Hepatocyte (in vitro differentiated cells): ENCODE measurements around the gene CTDNEP1. TPM values are rescaled to one million over a fixed set of nuclear protein-coding genes. Genes with fewer than 3 reads are reported as not detected.

Source experiments
- DNase-seq: peaks from one replicate; pipeline ENCODE4 v3.0.0-alpha.2; 2016; ENCODE audit warnings: low spot score
- H2AFZ ChIP-seq: fragments of 200-600 bp; sonication (generic); 2 replicates; pipeline ENCODE4 v1.6.0; 2016; ENCODE audit warnings: antibody characterized with exemption, mild to moderate bottlenecking
- H3K27ac ChIP-seq: fragments of 200-600 bp; sonication (generic); 2 replicates; pipeline ENCODE4 v1.5.1; 2016; ENCODE audit warnings: mild to moderate bottlenecking
- H3K27me3 ChIP-seq: fragments of 200-600 bp; sonication (generic); 2 replicates; pipeline ENCODE4 v1.6.1; 2016
- H3K36me3 ChIP-seq: fragments of 200-600 bp; sonication (generic); replicated peaks from 2 replicates; pipeline ENCODE4 v1.5.1; 2016; ENCODE audit warnings: low read depth; ENCODE audit not compliant: insufficient read depth
- H3K4me1 ChIP-seq: fragments of 200-600 bp; sonication (generic); 2 replicates; pipeline ENCODE4 v1.5.1; 2016; ENCODE audit warnings: mild to moderate bottlenecking, moderate library complexity; ENCODE audit not compliant: insufficient read depth
- H3K4me2 ChIP-seq: fragments of 200-600 bp; sonication (generic); 2 replicates; pipeline ENCODE4 v1.6.0; 2016
- H3K4me3 ChIP-seq: fragments of 200-600 bp; sonication (generic); 2 replicates; pipeline ENCODE4 v1.5.1; 2016; ENCODE audit warnings: mild to moderate bottlenecking
- H3K79me2 ChIP-seq: fragments of 200-600 bp; sonication (generic); 2 replicates; pipeline ENCODE4 v1.6.0; 2017; ENCODE audit warnings: mild to moderate bottlenecking
- H3K9me2 ChIP-seq: fragments of 200-600 bp; sonication (generic); replicated peaks from 2 replicates; pipeline ENCODE4 v1.6.0; 2017; ENCODE audit warnings: mild to moderate bottlenecking; ENCODE audit not compliant: insufficient read depth
- H3K9me3 ChIP-seq: fragments of 200-600 bp; sonication (generic); 2 replicates; pipeline ENCODE4 v1.5.1; 2016; ENCODE audit warnings: low read depth, mild to moderate bottlenecking
- H4K20me1 ChIP-seq: fragments of 200-600 bp; sonication (generic); 2 replicates; pipeline ENCODE4 v1.6.0; 2016; ENCODE audit warnings: mild to moderate bottlenecking; ENCODE audit not compliant: insufficient read depth, poor library complexity, severe bottlenecking
- CTCF ChIP-seq: fragments of 200-600 bp; sonication (generic); IDR thresholded peaks from 2 replicates; pipeline ENCODE4 v1.5.1; 2016; ENCODE audit warnings: antibody characterized with exemption, mild to moderate bottlenecking; ENCODE audit not compliant: poor library complexity
- EZH2 ChIP-seq: fragments of 200-600 bp; sonication (generic); IDR thresholded peaks from 2 replicates; pipeline ENCODE4 v1.6.1; 2016; ENCODE audit warnings: antibody characterized with exemption, mild to moderate bottlenecking, borderline replicate concordance
- EZH2phosphoT487 ChIP-seq: fragments of 200-600 bp; sonication (generic); IDR thresholded peaks from one replicate; pipeline ENCODE4 v1.6.1; 2018; ENCODE audit warnings: antibody characterized with exemption, mild to moderate bottlenecking, low read depth, moderate library complexity; ENCODE audit not compliant: unreplicated experiment, severe bottlenecking
- WGBS: methylation state at CpG from one replicate; pipeline ENCODE4 v1.1.6; 2016; ENCODE audit warnings: low lambda C conversion rate; ENCODE audit errors: missing lambda C conversion rate; 5-methylcytosine and 5-hydroxymethylcytosine counted together
- polyA plus RNA-seq: library from polyadenylated mRNA; unstranded; fragments of >200 nt; fragmentation: Nextera tagmentation; extraction: Ambion mirVana; gene quantifications from 2 replicates; pipeline ENCODE4 v1.2.1, GENCODE V29; 2016
- total RNA-seq: library from RNA; depleted of rRNA; stranded (reverse); fragments of >200 nt; gene quantifications from 2 replicates; pipeline ENCODE4 v1.2.3, GENCODE V29; 2014

Gene CTDNEP1
- total and polyA plus RNA-seq, 2 experiments from 2014 or later = 44.6 to 86.9 TPM

DNA sequence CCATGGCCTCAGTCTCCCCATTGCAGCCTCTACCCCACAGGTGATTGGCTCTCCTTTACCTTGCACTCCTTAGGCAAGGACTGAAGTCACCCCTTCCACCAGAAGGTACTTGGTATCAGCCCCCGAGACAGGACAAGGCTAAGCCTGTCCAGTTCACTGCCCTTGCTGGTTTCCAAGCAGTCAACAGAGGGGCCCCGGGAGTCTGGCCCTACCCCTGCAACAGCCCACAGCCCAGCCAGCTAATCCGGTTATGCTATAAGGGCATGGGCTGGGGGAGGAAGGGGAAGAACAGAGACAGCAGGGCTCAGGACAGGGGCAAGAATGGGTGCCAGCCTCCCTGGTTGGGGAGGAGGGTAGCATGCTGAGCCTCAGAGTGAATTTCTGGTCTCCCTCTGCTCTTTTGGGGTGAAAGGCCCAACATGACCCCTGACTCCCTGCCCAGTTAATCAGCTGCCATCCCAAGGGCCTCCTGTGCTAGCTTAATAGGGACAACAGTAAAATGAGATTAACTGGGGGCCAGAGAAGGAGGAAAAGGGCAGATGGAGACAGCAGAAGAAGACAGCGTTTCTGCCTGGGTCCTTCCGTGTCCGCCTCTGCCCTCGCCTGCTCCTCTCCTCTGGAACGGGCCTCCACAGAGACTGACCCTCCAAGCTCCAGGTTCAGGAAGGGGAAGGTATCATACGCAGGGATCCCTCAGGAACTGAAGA, 42.6 kb downstream of the CTDNEP1 start:
- H3K79me2 ChIP-seq = peaks cover 40% of the 10 kb centered on the region
- WGBS = 79% methylated on average over 9 of the region's 9 CpGs
- H4K20me1 ChIP-seq = peaks cover 18% of the 10 kb centered on the region
- no peaks in the 10 kb centered on the region for H3K27me3 ChIP-seq
- H3K9me3 ChIP-seq = no peaks in the 10 kb centered on the region
- no peak overlapping the region for H3K4me2 ChIP-seq
- H3K4me3 ChIP-seq = no peak overlapping the region
- DNase-seq = no peak
- no peaks in the 10 kb centered on the region for H3K36me3 ChIP-seq
- H3K4me1 ChIP-seq = peaks cover 7% of the 10 kb centered on the region
- no peak for TF ChIP-seq EZH2
- TF ChIP-seq EZH2phosphoT487 = no peak
- no peak for TF ChIP-seq CTCF
- H3K27ac ChIP-seq = no peak overlapping the region
- no peaks in the 10 kb centered on the region for H3K9me2 ChIP-seq
- H2AFZ ChIP-seq = no peak overlapping the region

- Histone ChIP-seq H3K9me3 (no peaks in the 10 kb centered on the region), H3K27ac (no peak overlapping the region), H3K4me1 (peaks cover 3% of the 10 kb centered on the region), H3K9me2 (no peaks in the 10 kb centered on the region), H3K4me3 (no peak overlapping the region), H2AFZ (no peak overlapping the region), H3K36me3 (no peaks in the 10 kb centered on the region), H3K79me2 (peaks cover 32% of the 10 kb centered on the region), H3K27me3 (no peaks in the 10 kb centered on the region), H3K4me2 (no peak overlapping the region), H4K20me1 (peaks cover 18% of the 10 kb centered on the region)
- 51% methylated on average over 14 of the region's 21 CpGs for WGBS
- DNase-seq = no peak
- no peak for TF ChIP-seq EZH2phosphoT487
- TF ChIP-seq EZH2 = no peak
- TF ChIP-seq CTCF = no peak
Measured at GRCh38 chr17:7208027-7208571, 43.4 kb downstream of the CTDNEP1 start.

- WGBS = 83% methylated on average over 9 of the region's 24 CpGs
- Histone ChIP-seq H4K20me1 (peaks cover 14% of the 10 kb centered on the region), H3K4me1 (peaks cover 3% of the 10 kb centered on the region), H3K36me3 (no peaks in the 10 kb centered on the region), H3K27ac (no peak overlapping the region), H3K79me2 (peaks cover 25% of the 10 kb centered on the region), H3K4me2 (no peak overlapping the region), H3K9me2 (no peaks in the 10 kb centered on the region), H3K27me3 (no peaks in the 10 kb centered on the region), H3K4me3 (no peak overlapping the region), H2AFZ (no peak overlapping the region), H3K9me3 (no peaks in the 10 kb centered on the region)
- no peak for DNase-seq
- no peak for TF ChIP-seq EZH2phosphoT487
- TF ChIP-seq EZH2 = no peak
Measured at GRCh38 chr17:7207120-7208001, 44.2 kb downstream of the CTDNEP1 start.

DNA sequence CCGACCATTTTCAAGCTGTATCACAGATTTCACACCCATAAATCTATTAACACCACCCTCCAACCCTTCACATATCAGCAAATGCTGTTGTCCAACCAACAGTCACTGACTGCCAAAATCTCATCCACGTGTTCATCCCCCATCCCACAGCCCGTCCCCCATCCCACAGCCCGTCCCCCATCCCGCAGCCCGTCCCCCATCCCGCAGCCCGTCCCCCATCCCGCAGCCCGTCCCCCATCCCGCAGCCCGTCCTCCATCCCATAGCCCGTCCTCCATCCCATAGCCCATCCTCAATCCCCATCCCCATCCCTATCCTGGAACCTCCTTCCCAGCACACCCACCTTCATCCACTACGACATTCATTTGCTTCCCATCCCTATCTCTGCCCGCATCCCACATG, 46.0 kb downstream of the CTDNEP1 start:
- H3K36me3 ChIP-seq = no peaks in the 10 kb centered on the region
- H3K79me2 ChIP-seq = peaks cover 12% of the 10 kb centered on the region
- DNase-seq = no peak
- H4K20me1 ChIP-seq = peaks cover 6% of the 10 kb centered on the region
- H3K4me1 ChIP-seq = no peaks in the 10 kb centered on the region
- H3K4me3 ChIP-seq = no peak overlapping the region
- no peak for TF ChIP-seq CTCF
- TF ChIP-seq EZH2 = no peak
- no peak for TF ChIP-seq EZH2phosphoT487
- no peaks in the 10 kb centered on the region for H3K9me3 ChIP-seq
- H3K9me2 ChIP-seq = no peaks in the 10 kb centered on the region
- peak overlapping the region; percentile 64 for H3K27ac ChIP-seq
- H3K27me3 ChIP-seq = no peaks in the 10 kb centered on the region
- H3K4me2 ChIP-seq = peak overlapping the region; percentile 77
- WGBS = 54% methylated on average over 3 of the region's 15 CpGs
- peak overlapping the region; percentile 66 for H2AFZ ChIP-seq
